Stimulated activated CD8-positive, alpha-beta memory T cell treated with anti-CD3 and anti-CD28 coated beads, Interleukin-4, amount 100 ng/mL, for 48 hours (primary cell): ENCODE data around the gene NTNG2.

ENCODE experiments used
- DNase-seq: peaks from one replicate; pipeline ENCODE4 v3.0.0-alpha.2; 2020

Gene NTNG2

DNA sequence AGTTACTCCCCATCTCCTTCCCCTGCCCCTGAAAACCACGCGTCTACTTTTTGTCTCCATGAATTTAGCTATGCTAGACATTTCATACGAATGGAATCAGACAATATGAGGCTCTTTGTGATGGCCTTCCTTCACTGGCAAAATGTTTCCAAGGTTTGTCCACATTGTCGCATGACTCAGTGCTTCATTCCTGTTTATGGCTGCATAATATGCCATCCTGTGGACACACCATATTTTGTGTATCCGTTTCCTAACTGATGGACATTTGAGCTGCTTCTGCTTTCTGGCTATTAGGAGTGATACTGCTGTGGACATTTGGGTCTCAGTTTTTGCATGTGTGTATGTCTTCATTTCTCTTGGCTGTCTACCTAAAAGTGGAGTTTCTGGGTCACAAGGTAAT, 14.5 kb downstream of the NTNG2 start:
- no peak for DNase-seq

DNA sequence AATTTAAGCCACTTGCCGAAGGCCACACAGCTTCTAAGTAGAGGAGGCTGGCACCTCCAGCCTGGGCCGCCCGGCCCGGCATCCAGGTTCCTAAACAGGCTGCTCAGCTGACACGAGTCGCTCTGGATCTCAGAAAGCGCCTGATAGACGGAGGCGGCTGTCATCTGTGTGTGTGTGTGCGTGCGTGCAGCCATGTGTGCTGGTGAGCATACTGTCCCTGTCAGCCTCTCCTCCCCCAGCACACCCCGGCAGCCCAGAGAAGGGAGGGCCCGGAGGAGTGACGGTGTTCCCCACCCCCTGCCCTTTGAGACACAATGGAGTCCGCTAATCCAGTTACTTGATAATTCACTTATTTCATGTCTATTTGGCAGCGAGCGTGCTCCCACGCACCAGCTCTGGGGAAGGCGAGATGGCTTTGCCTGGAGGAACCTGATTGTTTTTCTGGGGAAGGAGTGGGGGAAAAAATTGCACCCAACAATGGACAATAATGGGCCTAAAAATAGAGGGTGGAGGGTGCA, 20.0 kb downstream of the NTNG2 start:
- DNase-seq, result no peak

DNA sequence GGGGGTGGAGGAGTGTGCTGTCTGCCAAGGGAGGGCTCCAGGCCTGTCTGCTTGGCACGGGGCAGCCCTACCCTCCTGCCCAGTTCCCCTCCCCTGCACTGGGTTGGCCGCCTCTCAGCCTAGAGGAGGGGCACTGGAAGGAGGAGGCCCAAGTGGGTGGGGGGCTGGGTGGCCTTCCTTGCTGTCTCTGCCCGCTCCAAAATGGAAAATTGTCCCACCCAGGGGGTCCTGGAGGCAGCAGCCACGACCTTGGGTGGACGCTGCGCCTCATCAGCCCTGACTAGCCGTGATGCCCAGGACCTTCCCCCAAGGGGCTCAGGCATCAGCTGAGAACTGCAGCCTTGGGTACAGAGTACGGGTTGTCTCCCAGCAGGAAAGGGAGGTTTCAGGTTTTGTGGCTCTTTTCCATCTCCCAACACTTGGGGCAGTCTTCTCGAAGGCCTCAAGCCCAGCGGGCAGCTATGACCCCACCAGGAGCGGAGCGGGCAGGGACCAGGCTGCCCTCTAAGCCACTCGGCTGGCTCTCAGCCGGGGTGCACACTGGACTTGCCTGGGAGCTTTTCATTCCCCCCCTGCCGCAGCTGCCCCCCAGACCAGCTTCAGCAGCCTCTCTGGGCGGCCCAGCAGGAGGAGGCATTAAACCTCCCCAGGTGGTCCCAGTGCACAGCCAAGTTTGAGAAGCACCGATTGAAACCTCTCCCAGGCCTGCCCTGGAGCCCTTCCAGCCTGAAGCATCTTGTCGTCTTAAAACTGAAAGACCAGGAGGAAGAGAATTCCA, 20.6 kb downstream of the NTNG2 start:
- DNase-seq, result no peak

DNA sequence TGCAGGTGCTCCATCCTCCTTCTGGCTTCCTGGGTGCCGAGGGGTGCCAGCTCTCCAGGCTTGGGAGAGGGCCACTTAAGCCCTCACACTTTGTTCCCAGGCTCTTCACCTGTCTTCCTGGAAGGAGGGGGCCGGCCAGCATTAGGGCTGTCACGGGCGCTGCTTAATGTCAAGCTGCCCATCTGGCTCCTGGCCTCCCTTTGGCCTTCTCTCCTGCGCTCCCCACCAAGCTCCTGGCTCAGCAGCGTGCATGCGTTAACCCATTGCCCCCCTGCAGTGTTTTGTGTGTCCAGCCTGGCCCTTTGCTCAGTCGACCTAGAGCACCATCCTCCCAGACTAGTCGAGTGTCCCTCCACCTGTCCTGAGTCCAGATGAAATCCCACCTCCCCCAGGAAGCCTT, 21.3 kb downstream of the NTNG2 start:
- DNase-seq, result no peak

DNA sequence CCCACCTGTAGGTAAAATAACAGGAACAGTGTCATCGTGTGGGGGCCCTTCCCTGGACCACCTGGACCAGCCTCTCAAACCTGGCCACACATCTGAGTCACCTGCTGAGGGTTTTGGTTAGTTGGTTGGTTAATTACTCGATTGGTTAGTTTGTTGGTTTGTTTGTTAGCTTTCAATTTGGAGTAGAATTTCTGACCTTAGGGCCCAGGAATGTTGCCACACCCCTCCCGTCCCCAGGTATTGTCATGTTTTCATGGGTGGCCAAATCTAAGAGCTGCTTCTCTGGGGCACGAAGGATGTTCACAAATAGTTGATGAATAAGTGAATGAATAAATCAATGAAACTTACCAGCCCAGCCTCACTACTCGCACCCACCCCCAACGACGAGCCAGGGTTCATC, 21.9 kb downstream of the NTNG2 start:
- DNase-seq, result no peak

DNA sequence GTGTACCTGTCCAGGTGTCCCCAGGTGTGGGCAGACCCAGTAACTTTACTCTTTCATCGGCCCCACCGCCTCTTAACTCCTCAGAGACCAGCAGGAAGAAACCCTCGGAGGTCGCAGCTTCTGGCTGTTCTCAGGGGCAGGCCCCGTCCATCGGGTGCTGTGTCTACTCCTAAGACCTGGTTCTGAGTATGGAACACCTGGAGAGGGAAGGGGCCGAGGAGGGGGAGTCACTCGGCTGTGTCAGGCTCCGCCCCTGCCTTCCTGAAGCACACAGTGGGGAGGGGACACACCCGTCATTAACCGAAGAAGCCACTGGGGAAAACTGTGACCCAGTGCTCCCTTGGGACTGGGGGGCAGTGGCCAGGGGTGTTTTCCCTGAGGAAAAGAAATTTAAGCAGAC, 22.3 kb downstream of the NTNG2 start:
- no peak for DNase-seq

DNA sequence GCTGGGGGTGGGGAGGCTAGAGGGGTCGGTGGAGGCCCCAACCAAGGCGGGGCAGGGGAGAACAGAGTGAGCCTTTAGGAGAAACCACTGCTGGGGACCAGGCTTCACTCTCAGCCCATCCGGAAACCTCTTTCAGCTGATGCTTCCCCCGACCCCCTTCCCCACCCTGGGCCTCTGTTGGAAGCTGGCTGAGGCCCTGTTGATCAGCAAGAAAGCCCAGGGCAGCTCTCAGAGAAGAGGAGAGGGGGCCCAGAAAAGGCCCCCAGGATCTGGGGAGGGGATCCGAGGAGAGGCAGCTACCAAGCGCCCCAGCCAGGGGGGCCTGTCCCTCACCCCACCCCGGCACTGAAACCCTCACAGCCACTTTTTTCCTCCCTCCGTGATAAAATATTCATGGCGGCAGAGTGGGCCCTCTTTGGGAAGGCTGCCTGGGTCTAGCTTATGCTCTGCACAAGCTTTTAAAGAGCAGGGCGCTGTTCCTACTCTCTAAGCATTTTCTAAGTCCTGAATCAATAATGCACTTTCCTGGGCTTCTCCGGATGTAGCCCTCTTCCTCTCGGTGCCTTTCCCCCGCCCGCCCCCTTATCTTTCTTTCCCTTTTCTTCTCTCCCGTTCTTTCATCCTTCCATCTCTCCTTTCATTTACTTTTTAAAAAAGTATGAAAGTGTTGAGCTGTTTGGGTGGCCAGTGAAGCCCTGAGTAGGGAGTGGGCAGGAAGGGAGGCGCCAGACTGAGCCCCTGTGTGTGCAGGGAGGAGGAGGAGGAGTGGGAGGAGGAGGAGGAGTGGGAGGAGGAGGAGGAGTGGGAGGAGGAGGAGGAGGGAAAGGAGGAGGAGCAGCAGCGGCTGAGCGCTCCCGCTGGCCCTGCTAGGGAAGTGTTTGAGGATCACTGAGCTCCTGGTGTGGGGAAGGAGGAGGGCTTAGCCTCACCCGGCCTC, 23.5 kb downstream of the NTNG2 start:
- no peak for DNase-seq

DNA sequence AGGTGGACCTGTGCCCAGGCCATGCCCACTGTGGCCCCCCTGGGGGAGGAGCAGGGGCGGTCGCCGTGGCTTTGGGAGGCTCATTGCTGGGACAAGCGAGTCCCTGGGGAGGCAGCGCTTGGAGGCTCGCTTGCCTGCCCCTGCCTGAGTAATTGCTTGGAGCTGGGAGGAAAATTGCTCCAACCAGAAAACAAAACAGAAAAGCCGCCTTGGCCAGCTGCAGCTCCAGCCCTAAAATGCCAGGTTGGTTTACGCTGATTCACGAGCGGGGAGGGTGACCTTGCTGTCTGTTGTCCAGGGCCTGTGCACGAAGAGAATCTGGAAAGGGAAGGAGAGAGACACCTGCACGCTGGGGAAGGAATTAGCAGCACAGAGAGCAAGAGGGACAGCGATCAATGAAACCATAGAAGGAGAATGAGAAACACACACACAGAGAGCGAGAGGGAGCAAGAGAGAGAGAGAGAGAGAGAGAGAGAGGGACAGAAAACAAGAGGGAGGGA, 25.3 kb downstream of the NTNG2 start:
- DNase-seq, result no peak

DNA sequence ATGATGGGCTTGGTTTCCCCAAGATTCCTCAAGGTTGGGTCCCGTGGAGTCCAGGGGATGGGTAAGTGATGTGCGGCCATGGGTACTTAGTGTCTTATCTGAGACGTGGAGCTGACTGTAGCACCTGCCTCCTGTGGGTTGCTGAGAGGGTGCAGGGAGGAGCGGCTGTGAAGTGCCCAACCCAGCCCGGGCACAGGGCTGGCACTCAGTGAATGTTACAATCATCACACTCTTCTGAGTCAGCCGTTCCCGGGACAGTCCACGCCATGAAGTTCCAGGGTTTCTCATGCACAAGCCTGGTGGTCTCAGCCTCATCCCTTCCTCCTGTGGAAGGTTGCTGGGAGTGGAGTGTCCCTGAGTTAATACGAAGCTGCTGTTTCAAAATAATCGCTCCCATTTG, 29.1 kb downstream of the NTNG2 start:
- no peak for DNase-seq

DNA sequence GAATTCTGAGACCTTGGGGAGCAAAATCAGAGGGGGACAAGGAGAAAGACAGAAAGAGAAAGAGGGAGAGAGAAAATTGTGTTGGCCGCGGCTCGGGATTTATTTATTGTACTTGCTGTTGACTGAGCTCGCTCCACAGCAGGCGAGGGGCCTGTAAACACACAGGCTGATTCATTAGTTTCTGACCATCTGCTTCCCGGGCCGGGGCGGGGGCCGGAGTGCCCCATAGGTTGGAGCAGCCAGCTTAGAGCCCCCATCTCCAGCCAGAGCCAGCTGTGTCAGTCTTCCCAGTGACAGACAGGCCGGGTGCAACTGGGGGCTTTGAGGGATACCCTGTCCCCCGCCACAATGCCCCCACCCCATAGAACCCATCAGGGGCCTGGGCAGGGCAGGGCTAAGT, 30.9 kb downstream of the NTNG2 start:
- DNase-seq, result no peak

DNA sequence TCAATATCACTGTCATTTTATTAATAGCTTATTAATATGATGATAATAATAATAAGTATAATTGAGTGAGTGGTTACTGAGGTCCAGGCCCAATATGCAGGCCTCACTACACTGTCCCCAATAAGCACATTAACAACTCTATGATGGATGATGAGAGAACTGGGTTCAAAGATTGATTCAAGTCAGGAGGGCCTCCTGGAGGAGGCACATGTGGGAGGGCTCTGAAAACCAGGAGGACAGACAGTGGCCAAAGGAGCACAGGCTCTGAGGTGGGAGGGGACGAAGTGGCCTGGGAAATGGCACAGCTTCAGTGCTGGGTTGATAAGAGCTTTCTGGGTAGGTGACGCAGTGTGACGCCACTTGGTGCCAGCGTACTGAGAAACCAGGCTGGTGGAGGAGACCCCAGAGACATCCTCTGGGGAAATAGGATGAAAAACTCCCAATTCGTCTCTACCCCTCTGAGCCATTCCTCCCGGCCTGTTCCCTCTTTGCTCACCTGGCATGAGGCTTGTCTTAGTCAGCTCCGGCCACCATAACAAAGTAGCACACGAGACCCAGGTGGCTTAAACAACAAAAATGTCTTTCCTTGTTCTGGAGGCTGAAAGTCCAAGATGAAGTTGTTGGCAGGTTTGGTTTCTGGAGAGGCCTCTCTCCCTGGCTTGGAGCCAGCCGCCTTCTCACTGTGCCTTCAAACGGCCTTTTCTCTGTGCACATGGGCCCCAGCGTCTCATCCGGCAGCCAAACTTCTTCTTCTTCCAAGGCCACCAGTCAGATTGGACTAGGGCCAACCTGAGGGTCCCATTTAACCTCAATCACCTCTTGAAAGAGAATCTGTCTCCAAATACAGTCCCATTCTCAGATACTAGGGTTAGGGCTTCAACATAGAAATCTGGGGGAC, 31.6 kb downstream of the NTNG2 start:
- no peak for DNase-seq

DNA sequence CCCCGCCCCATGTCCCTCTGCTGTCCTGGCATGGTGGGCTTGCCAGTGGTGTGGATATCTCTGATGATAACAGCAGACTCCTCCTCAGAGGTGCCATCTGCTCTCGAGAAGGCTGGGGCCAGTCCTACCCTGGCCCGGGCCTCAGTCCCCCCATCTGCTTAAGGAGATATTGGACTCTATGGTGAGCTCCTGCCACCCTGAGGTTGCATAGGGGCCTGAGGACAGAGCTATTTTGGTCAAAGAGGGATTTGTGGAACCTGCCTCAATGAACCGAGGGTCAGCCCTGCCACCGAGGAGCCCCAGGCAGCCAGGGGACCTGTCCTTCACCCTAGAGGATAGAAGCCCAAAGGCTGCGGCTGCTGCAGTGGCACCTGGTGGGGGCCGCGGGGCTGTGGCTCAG, 32.6 kb downstream of the NTNG2 start:
- no peak for DNase-seq

DNA sequence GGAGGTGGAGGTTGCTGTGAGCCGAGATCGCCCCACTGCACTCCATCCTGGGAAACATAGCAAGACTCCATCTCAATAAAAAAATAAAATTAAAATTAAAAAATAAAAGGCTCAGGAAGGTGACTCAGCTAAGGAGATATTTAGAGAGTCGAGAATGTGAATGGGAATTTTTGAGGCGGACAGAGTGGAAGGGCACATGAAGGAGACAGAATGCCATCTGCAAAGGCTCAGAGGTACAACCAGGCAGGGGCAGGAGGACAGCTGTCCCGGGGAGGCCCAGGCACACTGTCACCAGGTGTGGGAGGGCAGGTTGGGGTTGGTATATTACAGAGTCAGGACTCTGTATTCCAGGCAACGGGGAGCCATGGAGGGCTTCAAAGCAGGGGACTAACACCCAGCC, 35.5 kb downstream of the NTNG2 start:
- no peak for DNase-seq

DNA sequence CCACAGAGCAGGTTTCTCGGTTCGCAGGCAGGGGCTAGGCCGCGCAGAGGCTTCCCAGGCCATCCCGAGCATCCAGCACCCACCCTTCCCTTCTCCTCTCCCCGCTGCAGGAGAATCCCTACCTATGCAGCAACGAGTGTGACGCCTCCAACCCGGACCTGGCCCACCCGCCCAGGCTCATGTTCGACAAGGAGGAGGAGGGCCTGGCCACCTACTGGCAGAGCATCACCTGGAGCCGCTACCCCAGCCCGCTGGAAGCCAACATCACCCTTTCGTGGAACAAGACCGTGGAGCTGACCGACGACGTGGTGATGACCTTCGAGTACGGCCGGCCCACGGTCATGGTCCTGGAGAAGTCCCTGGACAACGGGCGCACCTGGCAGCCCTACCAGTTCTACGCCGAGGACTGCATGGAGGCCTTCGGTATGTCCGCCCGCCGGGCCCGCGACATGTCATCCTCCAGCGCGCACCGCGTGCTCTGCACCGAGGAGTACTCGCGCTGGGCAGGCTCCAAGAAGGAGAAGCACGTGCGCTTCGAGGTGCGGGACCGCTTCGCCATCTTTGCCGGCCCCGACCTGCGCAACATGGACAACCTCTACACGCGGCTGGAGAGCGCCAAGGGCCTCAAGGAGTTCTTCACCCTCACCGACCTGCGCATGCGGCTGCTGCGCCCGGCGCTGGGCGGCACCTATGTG, 36.1 kb downstream of the NTNG2 start:
- no peak for DNase-seq

DNA sequence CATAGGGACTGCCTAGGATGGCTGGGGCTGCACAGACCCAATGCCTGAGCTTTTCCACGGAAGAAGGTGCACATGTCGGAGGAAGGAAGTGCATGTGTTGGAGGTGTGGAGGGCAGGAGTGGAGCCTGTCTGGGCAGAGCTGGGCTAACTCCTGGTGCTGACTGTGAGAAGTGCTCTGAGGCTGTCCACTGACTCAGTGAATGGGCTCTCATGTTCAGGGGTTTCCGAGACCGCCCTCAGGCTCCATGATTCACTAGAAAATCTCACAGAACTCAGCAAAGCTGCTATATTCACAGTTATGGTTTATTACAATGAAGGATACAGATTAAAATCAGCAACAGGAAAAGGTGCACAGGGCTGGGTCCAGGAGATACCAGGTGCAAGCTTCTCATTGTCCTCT, 37.2 kb downstream of the NTNG2 start:
- DNase-seq, result no peak

DNA sequence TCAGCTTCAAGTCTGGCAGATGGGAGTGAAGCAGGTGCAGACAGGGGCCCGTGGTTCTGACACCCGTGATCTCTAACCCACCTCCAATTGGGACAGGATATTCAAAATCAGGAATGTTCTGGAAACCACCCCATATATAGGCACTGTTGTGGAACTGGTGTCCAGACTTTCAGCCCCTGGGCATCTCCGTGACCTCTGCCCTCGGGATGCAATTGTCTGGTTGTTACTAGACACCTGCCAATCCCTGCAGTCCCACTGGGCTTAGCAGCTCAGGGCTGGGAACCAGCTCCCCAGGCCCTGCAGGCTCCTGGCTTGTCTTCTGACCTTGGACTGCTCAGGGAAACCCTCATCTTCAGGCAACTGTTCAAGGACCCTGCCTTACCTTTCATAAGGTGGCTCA, 38.8 kb downstream of the NTNG2 start:
- DNase-seq, result no peak

DNA sequence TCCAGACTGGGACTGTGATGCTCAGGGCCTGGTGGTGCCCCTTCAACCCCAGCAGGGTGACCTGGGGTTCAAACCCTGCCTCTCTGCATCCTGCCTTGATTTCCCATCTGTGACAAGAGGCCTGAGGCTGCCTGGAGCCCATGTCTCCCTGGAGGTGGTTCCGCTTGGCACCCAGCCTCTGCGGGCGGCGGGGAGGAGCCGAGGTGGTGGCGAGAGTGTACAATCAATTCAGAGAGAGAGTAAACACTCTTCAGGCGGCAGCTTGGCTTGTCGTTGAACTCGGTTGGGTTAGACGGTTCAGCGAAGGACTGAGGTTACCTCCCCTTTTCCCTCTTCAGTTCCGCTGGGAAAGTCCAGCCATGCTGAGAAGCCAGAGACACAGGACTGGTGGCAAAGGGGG, 39.3 kb downstream of the NTNG2 start:
- no peak for DNase-seq

DNA sequence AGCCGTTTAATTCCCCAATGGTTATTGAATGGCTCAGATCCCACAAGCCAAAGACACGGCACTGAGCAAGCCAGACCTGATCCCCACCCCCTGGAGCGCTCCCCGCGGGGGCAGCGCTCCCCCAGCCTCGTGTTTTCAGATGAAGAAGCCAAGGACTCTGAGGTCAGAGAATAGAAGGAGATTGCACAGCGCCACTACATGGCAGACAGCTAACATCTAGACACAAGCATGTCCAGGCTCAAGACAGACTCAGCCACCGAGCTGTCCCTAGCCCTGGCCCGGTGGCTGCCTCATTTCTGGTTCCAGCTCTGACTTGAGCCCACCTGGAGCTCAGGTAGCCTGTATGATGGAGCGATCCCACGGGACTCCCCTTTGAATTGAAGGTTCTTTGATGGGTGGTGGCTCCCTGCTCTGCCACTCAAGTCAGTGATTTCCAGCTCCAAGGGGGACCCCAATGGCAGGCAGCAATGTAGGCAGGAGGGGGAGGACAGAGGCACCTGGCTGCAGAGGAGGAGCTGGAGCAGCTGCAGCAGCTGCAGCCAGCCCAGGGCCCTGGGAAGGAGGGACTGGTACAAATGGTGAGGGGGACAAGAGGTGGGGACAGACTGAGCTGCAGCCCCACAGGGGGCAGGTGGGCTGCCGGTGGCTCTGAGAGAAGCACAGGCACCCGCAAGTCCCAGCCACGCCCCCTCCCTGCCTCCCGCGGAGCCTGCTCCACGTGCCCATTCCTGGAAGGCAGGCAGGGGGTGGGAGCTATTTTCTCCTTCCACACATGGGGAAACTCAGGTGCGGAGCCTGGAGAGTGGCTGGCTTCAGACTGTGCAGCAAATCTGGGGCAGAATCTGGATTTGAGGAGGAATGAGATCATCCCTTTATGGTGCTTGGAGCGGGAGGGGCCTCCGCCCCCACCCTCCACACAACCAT, 40.2 kb downstream of the NTNG2 start:
- no peak for DNase-seq

DNA sequence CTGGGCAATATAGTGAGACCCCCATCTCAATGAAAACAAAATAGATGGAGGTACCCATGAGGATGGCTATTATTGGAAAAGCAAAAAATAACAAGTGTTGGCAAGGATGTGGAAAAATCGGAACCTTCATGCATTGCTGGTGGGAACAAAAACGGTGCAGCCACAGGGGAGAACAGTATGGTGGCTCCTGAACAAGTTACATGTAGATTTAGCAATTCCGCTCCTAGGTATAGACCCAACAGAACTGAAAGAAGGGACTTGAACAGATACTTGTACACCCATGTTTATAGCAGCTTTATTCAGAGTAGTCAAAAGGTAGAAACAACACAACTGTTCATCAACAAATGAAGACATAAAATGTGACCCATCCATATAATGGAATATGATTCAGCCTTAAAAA, 43.0 kb downstream of the NTNG2 start:
- no peak for DNase-seq

DNA sequence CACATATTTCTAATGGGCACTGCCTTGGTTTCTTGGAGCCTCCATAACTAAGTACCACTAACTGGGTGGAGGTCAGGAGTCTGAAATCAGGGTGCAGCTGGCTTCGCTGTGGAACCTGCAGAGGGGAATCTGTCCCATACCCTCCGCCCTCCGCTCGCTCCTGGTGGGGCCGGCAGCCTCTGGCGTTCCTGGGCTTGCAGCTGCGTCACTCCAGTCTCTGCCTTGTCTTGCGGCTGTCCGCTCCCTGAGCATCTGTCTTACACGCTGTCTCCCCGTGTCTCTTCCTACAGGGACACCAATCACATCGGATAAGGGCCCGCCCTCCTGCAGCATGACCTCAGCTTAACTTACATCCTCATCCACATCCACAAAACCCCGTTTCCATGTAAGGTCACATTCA, 45.4 kb downstream of the NTNG2 start:
- DNase-seq, result no peak
